NCI-H2107 (cell line): ENCODE results near the gene ARHGAP24.
"Not testable (repeated sequence)": the region's sequence is repeated elsewhere in the genome, so short reads cannot be mapped to it uniquely, and the experiment has no call there.

Experiments
- DNase-seq: peaks from one replicate; lab custom pipeline; 2025; lab: John Stamatoyannopoulos, UW

Gene ARHGAP24

DNA sequence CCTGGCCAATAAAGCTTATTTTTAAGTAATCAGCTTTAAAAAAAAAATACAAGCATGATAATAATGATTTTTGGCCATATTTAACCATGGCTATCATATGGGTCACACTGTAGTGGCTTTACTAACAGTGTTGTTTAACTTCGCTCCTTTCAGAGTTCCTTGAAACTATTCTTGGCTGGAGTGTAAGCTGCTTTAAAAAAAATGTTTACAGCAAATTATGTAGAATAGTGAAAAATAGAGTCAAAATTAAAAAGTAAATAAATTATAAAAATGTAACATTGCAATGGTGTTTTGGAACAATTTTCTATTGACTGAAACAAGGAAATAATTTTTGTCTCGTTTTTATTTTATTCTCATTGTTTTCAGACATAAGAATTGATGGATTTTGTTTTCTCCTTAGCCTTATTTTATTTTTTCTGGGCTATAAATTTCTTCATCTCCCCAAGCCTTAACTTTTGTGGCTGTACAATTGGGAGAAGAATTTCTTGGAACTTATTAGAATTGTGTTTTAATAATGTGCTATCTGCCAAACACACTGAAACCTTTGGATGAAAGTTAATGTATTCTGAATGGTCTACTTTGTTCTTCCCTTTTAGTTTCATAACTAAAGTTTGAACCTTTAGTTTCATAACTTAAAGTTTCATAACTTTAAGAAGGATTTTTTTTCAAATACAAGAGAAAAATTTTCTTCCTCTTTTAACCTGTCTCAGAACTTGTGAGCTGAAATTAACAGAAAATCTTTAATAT lies 182.0 kb downstream of the ARHGAP24 start:
- DNase-seq, result no peak

DNA sequence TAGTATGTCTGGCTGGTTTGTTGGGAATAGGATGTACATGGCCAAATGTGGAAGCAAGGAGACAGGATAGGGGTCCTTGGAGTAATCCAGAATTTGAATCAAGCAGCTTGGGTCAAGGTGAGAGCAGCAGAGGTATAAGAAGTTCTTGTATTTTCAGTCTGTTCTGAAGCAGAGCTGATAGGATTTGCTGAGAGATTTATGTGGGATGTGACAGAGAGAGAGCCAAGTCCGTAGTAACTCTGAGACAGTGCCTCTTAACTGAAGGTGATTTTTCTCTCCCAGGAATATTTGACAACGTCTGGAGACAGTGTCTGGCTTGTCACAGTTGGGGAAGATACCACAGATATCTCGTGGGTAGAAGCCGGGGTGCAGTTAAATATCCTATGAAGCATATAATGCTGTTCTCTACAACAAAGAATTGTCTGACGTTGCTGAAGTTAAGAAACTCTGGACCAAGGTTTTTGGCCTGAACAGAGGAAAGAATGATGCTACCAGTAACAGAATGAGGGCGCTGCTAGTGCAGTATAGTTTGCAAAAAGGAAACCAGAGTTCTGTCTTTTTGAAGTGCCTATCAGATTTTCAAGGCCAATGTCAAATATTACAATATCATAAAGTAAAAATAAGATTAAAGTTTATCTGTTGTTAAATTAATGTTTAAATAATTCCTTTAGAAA lies 184.0 kb downstream of the ARHGAP24 start:
- no peak for DNase-seq

DNA sequence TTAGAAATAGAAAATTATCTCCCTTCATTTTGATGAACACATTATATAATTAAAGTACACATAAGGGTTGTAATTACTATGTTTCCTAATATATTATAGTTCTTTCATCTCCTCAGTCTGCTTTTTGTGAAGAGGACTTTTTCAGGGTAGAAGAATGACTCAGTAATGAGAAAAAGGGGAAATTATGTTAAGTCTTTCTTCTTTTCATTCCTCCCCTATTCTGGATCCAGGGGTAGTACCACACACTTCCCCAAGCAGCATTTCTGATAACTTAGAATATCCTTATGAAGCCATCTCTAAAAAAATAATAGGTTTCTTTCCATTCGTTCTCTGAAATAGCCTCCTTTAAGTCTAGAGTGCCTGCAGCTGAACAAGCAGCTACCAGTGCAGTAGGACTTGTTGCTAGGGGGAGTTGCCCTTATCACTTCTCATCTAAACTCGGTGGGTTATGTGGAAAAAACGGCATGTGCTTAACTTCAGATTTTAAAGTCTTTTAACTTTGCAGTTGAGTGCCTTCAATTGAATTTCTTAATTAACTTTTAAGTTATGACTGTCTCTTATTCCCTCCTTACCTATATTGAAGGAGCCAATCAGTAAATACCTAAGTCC lies 184.8 kb downstream of the ARHGAP24 start:
- no peak for DNase-seq

DNA sequence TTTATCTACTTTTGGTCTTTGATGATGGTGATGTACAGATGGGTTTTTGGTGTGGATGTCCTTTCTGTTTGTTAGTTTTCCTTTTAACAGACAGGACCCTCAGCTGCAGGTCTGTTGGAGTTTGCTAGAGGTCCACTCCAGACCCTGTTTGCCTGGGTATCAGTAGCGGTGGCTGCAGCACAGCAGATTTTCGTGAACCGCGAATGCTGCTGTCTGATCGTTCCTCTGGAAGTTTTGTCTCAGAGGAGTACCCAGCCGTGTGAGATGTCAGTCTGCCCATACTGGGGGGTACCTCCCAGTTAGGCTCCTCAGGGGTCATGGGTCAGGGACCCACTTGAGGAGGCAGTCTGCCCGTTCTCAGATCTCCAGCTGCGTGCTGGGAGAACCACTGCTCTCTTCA lies 191.7 kb downstream of the ARHGAP24 start:
- DNase-seq, result not testable (repeated sequence)

DNA sequence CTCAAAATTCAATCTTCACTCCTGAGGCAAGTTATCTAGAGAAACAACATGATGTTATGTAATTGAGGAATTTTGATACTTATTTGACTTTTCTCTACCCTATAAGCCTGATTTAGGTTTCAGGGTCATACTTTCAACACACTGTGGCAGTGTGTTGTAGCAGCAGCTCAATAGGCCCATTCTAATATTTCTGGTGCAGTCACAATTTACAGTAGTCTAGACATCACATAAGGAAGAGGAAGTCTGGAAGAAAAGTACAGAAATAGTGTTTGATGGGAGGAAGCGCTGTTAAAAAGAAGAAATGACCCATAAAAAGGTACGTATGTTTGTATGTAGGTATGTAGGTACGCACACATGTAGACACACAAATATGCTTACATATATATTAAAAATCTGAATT lies 194.3 kb downstream of the ARHGAP24 start:
- DNase-seq, result no peak

DNA sequence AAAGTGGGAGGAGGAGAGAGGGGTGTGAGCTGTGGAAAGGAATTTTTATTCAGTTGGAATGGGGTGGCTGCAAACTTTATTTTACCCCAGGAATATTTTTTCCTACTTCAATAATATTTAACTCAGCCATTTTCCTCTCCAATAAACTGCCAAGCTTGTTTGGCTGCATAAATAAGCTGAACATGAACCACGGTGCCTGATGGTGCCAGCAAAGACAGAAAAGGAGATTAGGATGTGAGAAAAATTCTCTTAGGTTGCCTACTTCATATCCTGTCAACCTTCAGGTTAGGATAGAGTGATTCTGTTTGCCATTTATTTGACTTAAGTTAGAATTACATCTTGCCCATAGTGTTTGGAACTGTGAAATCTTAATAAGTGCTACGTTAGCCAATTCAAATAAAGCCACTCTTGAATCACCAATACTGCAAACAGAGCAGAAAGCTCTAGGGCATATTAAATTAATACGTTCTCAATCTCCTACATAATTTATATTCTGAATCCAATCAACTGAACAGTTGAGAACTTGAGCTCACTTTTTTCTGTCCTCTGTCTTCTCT lies 195.1 kb downstream of the ARHGAP24 start:
- no peak for DNase-seq

DNA sequence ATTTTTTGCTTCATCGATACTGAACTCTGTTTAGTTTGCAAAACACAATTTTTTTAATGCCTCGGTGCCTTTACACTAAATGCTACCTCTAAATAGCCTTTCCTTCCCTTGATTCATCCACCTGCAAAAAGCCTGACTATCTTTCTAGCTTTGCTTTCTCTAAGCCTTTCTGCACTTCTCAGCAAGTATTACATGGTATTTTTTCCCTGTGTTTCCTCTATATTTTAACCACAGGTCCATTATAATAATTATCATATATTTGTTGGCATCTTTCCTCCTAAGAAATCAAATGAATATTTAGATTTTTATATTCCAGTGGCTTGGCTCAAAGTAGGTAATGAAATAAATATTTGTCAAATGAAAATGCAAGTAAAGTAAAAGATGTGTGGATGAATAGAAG lies 196.2 kb downstream of the ARHGAP24 start:
- DNase-seq, result no peak

DNA sequence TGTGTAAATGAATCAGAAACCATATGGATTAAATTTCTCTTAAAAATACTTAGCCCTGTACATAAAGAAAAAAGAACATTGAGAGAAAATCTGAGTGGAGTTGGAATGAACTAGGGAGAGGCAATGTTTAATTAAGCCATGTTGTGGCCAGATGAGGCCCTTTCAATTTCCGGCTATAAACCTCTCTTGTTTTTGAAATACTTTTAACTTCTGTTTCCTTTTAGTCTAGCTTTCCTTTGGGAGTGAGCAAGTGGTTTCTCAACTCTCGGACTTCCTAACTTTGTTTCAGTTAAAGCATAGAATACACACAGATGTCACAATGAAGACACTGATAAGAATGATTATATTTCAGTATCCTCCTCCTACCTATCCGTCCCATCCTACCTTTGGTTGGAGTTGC lies 197.2 kb downstream of the ARHGAP24 start:
- no peak for DNase-seq

DNA sequence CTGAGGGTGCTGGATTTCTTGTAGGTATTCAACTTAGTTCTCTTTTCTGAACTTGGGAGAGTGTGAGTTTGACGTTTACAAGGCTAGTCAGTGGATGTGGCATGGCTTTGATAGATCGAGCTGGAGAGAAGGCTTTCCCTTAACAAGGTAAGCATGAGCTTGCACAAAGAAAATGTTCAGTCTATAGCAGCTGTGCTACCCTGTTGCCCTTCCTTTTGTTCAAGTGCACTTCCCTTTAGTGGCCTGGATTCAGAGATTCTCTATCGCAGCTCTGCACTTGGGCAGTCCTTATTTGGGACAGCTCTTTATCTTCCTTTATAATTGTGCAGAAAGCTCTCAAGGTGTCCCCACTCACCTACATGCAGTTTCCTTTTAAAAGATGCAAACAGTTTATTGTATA lies 198.0 kb downstream of the ARHGAP24 start:
- no peak for DNase-seq

DNA sequence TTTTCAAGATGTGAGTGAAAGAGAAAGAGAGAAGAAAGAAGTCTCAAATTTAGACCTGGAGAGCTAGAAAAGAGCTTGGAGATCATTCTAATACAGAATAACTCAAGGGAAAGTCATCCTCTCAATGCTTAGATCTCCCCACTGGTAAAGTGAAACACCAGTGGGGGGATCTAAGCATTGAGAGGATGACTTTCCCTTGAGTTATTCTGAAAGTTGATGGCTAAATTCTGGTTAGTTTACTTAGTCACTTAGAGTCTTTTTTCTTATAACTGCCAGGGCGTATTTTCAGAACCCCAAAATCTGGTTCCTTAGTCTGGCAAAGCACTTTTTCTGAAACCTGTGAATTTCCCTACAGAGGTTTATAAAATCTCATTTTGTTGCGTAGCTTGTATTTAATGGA lies 198.6 kb downstream of the ARHGAP24 start:
- no peak for DNase-seq

DNA sequence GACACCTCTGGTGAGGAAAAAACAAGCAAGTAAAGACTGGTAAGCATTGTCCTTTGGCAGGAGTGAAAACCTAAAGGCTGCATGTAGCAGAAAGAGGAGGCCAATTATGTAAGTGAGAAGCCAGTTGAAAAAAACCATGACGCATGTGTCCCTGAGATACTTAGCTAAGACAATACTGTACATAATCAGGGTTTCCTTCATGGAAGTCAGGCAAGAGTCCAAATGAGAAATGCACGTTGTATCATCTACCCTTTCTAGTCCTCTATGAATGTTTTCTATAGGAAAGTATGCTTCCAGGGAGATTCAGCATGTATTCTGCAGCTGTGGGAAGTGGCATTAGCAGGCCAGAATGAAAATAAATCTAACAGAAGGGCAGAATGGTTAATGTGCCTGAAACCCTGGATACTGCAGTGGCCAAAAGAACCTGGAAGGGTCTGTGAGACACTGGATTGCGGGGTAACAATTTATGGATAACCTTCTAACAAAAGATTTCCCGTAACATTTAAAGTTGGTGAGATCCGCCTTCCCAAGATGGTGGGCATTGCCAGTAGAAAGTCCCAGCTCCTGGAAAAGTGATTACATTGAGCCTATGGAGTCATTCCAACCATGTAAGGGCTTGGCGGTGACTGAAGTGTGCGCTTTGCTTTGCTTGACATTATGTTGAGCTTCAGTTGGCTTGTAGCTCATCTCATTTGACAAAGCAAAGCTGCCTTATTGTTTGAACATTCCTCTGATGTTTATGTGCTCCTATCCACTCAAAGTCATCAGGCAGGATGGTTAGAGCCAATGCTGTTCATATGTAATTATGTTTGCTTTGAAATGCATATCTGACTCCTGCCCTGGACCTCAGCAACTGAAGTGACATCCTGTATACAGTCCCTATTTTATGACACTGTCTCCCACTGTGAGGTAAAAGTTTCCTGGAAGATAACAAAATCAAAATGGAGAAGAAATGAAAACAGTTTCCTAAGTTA lies 200.4 kb downstream of the ARHGAP24 start:
- DNase-seq, result no peak

DNA sequence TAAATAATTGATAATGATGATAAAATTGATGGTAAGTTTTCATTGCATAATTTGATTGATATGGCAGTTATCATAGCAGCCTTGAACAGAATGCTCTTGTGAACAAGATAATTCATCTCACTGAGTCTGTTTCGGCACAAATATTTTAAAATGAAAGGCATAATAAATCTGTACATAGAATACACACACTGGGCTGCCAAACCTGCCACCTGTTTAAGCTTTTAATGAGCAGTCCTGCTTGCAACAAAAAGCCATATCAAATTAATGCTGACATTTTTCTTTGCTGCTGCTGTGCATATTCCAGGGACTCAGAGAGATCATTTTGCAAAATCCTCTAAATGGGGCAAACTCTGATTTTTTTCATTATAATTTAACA lies 201.1 kb downstream of the ARHGAP24 start:
- no peak for DNase-seq

DNA sequence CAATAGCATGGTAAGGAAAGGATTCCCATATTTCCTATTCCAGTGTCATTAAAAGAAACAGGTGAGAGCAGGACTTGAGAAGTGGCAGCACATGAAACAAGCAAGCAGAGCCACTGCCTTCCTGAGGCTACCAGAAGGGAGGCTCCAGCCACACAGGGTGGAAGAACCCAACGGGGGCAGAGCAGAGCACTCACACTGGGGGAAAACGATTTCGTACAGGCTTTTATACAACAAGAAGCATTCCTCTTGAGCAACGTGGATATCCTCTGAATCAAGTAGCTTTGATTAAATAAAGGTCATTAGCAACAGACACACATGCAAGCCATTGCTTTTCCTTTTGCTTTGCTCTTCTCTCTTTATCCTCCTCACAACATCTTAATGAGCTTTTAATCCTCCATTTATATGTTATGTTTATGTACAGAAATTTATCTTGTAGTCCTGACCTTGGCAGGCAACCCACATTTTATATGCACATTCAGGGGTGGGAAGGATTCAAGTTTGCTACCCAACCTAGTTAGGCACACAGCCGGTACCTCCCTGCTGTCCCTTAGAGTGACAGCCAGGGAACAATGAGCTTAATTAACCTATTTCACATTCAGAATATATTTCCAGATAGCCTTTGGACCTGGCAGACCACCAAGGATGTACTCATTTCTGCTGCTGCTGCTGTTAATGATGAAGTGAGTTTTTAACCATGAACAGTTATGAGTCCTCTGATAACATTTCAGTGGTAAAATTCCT lies 202.1 kb downstream of the ARHGAP24 start:
- DNase-seq, result no peak

DNA sequence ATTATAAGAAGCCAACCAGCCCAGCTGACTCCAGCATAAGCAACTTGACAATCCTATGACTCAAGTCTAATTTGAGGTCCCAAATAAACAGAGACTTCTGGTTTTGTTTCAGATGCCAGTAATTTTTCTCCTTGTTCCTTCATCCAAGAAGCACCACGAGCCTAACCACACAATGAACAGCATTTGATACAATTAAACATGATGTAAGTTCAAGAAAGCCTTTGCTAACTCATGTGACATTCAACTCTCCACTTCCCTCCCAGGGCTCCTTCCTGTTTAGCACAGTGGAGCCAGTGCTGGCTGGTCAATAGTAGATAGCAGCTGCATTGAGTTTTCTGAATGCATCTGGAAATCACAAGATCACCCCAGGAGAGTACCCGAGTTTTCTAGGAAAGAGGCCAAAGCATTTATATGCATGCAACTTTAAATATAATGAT lies 206.3 kb downstream of the ARHGAP24 start:
- peak; percentile 7 for DNase-seq

DNA sequence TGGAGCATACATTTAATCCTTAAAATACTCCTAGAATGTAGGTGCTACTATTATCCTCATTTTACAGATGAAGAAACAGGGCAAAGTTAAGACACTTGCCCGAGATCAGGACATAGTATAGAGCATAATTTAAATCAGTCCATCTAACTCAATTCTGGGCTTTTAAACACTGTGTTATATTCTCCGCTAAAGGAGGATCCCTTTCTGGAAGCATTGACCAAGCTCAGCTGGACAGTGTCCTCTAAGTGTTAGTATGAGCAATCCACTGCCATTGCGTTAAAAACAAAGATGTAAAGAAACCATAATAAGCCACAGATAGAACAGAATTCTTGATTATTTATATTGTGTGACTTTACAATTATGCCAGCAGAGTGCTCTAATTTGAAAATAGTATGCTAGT lies 207.0 kb downstream of the ARHGAP24 start:
- DNase-seq, result no peak

DNA sequence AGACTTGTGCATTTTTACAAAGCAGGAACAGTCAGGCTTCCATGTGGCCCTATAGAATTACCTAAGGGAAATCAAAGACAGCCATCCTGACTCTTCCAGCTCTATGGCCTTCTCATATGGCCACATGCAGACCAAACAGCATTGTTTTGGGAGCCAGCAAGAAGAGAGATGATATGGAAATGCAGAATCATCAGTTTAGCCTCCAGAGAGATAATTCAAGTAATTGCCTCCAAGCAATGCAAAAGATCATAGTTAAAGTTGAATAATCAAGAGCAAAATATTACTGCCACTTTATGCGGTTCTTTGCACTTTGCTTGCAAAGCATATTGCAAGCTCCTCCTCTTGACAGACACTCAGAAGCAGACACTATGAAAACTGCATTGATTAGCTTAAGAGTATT lies 207.4 kb downstream of the ARHGAP24 start:
- no peak for DNase-seq

DNA sequence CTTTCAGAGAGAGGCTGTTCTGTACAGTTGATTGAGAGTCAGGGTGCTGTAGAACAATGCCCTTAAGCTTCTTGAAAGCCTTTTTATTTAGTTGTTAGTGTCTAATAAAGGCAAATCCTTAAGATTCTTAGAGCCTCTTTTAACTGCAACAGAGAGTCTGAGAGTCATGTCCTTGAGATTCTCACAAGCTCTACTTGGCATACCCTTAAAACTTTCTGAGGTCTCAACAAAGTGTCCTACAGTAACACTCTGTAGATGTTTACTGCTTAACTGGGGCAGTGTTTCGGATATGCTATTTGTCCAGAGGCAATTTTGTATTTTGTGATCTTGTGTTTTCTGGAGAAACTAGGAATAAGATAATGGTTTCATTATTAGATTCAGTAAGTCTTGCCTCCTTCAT lies 209.7 kb downstream of the ARHGAP24 start:
- no peak for DNase-seq

DNA sequence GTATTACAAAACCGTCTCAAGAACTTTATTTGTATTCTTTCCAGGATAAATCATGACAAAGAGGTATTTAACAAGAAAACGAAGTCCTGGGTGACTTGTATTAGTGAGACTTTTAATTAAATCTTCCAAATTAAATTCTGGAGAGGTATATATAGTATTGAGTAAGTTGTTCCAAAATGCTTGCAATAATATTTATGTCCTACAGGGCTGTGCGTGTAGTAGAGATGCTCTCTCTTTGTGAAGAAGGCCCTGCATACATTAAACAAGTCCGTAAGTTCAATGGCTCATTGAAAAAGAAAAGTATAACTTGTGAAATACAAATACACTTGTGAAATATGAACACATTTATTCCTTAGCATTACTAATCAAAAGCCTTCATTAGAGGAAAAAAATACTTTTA lies 211.4 kb downstream of the ARHGAP24 start:
- no peak for DNase-seq

DNA sequence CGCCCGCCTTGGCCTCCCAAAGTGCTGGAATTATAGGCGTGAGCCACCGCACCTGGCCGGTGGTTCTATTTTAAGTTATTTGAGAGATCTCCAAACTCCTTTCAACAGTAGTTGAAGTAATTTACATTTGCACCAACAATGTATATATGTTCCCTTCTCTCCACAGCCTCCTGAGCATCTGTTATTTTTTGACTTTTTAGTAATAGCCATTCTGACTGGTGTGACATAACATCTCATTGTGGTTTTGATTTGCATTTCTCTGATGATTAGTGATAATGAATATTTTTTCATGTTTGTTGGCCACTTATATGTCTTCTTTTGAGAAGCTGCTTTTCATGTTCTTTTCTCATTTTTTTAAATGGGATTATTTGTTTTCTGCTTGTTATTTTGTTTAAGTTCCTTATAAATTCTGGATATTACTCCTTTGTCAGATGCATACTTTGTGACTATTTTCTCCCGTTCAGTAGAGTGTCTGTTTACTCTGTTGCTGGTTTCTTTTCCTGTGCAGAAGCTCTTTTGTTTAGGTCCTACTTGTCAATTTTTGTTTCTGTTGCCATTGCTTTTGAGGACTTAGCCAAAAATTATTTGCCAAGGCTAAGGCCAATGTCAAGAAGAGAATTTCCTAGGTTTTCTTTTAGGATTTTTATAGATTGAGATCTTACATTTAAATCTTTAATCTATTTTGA lies 213.2 kb downstream of the ARHGAP24 start:
- no peak for DNase-seq

DNA sequence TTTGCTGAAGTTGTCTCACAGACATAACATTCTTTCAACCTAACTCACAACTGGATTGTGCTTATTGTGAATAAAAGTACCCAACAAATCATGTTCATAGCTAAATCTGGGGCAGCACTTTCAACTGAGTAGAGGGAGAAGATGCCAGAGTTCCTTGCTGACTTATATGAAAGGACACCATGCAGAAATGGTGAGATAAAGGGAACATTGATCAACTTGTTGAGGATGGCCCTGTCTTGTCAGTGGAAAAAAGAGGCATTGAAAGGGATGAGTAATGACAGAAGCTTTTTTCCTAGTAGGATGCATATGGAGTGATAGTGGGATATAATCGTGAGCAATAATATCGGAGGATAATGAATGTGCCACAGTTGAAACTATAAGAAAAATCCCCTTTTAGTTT lies 221.7 kb downstream of the ARHGAP24 start:
- DNase-seq, result no peak

DNA sequence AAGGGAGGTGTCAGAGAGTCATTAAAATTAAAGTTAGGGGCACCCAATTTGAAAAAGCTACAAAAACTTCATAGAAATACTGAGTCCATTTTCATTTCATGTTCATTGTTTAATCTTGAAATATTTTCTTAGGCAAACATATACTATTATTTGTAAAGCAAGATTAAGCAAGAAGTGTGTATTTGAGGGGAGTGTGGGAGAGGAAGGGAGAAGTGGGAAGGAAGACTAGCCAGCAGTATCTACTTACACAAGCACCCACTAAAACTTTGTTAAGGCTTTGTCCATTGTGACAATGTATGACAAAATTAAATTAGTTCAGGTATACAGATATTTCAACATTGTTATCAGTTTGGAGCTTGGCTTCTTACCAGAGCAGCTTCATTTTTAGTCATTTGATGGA lies 222.9 kb downstream of the ARHGAP24 start:
- no peak for DNase-seq
